A673 (cell line): Measurements from ENCODE around the gene NRF1.

Experiments used
- CTCF ChIP-seq: fragments of 300-800, 200-600 bp; sonication (generic); conservative IDR thresholded peaks from 2 replicates; pipeline ENCODE4 v1.5.1; 2017; ENCODE audit warnings: low read depth, mild to moderate bottlenecking, antibody characterized with exemption, low read length, moderate library complexity, mixed read lengths
- EZH2 ChIP-seq: fragments of 200-600 bp; sonication (generic); IDR thresholded peaks from 2 replicates; pipeline ENCODE4 v1.6.1; 2017; ENCODE audit warnings: borderline replicate concordance, low read depth, mild to moderate bottlenecking, mixed read lengths, antibody characterized with exemption, low read length; ENCODE audit not compliant: poor library complexity, severe bottlenecking

- TF ChIP-seq CTCF, result no peak
- no peak for TF ChIP-seq EZH2
Observed at GRCh38 chr7:129568240-129568639, 43.3 kb upstream of the NRF1 start.
